Fibroblast of mammary gland (primary cell): ENCODE results near the gene PTRH2.

Source experiments
- DNase-seq: peaks from one replicate; pipeline ENCODE4 v3.0.0-alpha.2; 2010; ENCODE audit warnings: low read depth
- H3K4me3 ChIP-seq: 2 replicates; pipeline ENCODE4 v1.5.1; 2011; ENCODE audit warnings: low read depth, mild to moderate bottlenecking, low read length, moderate library complexity; ENCODE audit not compliant: control insufficient read depth
- TF ChIP-seq, protein P1 (sequence below): conservative IDR thresholded peaks from 2 replicates; pipeline ENCODE4 v1.5.1; 2011; ENCODE audit warnings: low read depth, low read length, inconsistent platforms; ENCODE audit not compliant: control insufficient read depth, insufficient read depth

The PTRH2 gene

DNA sequence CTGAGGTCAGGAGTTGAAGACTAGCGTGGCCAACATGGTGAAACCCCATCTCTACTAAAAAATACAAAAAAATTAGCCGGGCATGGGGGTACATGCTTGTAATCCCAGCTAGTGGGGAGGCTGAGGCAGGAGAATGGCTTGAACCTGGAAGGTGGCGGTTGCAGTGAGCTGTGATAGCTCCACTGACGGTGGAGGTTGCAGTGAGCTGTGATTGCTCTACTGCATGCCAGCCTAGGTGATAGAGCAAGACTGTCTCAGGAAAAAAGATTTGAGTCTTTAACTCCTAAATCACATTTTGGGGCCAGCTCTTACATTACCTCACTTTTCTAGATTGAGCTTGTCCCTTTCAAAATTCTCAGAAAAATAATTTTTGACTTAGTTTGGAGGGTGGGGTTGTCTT, 15.4 kb upstream of the PTRH2 start:
- no peak overlapping the region for H3K4me3 ChIP-seq
- TF ChIP-seq, protein P1, sequence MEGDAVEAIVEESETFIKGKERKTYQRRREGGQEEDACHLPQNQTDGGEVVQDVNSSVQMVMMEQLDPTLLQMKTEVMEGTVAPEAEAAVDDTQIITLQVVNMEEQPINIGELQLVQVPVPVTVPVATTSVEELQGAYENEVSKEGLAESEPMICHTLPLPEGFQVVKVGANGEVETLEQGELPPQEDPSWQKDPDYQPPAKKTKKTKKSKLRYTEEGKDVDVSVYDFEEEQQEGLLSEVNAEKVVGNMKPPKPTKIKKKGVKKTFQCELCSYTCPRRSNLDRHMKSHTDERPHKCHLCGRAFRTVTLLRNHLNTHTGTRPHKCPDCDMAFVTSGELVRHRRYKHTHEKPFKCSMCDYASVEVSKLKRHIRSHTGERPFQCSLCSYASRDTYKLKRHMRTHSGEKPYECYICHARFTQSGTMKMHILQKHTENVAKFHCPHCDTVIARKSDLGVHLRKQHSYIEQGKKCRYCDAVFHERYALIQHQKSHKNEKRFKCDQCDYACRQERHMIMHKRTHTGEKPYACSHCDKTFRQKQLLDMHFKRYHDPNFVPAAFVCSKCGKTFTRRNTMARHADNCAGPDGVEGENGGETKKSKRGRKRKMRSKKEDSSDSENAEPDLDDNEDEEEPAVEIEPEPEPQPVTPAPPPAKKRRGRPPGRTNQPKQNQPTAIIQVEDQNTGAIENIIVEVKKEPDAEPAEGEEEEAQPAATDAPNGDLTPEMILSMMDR: no peak
- no peak for DNase-seq

DNA sequence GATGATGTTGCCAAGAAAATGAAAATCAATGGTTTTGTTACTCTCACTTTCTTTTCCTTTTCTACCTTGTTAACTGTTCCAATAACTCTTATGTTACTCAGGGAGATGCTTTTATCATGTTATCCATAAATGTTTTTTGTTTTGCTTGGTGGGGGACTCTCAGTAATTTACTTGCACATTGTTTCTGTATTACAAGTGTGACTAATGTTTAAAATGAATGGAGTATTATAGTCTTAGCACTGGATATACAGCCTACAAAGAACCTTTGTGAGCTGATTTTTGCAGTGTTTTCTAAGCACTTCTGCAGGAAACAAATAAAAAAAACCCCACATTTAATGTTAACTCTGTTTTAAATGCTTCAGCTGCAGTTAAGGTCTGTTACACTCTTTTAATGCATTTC, 12.3 kb upstream of the PTRH2 start:
- TF ChIP-seq, protein P1: no peak
- no peak overlapping the region for H3K4me3 ChIP-seq
- no peak for DNase-seq

DNA sequence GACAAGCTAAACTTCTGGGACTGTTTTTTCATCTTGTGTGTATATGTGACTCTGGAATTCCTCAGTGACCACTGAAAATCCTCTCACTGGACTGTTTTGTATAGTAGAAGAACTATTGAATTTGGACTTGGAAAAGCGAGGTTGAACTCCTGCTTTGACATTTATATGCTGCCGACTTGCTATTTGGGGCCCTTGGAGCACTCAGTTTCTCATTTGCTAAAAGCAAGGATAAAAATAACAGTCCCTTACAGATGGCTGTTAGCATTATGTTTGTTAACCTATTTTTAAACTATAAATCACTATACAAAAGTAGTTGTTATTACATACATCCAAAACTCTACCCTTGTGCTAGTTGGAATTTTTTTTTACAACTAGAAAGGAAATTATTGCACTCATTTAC, 9.2 kb upstream of the PTRH2 start:
- no peak overlapping the region for H3K4me3 ChIP-seq
- TF ChIP-seq, protein P1: no peak
- no peak for DNase-seq

DNA sequence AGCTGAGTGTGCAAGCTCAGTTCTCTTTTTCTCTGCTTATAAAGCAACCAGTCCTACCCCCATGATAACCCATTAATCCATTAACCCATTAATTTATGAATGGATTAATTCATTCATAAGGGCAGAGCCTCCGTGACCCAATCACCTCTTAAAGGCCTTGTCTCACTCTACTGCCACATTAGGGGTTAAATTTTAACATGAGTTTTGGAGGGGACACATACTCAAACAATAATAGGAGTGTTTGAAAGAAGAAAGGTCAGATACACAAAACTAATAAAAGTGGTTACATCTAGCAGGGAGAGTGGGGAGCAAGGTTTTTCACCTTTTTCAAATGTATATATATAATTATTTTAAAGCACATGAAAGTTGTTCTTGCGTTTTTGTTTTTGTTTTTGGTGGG, 7.0 kb upstream of the PTRH2 start:
- DNase-seq: no peak
- TF ChIP-seq, protein P1: no peak
- H3K4me3 ChIP-seq: no peak overlapping the region

DNA sequence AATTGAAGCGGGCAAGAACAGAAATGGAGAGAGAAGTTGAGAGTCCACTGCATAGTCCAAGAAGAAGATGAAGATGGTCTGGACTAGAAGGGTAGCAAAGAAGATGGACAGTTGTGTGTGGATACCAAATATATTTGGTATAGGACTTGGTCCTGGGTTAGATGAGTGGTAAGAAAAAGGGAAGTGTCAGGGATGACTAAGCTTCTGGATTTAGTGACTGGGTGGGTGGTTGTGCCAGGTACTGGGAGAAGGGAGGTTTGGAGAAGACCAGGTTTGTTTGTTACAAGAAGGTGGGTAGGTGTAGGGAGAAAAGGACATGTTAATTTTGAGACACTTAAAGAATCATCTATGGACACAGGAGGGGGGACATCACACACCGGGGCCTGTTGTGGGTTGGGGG, 5.6 kb upstream of the PTRH2 start:
- no peak overlapping the region for H3K4me3 ChIP-seq
- TF ChIP-seq, protein P1: no peak
- DNase-seq: no peak

DNA sequence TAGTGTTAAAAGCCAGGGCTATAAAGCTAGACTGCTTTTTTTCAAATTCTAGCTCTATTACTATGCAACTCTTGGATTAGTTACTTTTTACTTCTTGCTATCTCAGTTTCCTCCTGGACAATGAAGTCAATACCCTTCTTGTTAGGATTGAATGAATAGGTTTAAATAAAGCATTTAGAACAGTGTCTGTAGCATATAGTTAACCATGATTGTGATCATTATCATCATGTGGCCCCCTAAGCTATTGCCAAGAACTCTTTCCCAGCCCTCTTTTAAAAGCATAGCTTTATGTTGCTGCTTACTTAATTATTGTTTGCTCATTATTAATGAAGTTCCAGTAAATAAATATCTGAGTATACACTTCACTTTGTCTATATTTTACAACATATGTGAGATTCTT, 4.7 kb upstream of the PTRH2 start:
- no peak for DNase-seq
- TF ChIP-seq, protein P1: no peak
- no peak overlapping the region for H3K4me3 ChIP-seq

DNA sequence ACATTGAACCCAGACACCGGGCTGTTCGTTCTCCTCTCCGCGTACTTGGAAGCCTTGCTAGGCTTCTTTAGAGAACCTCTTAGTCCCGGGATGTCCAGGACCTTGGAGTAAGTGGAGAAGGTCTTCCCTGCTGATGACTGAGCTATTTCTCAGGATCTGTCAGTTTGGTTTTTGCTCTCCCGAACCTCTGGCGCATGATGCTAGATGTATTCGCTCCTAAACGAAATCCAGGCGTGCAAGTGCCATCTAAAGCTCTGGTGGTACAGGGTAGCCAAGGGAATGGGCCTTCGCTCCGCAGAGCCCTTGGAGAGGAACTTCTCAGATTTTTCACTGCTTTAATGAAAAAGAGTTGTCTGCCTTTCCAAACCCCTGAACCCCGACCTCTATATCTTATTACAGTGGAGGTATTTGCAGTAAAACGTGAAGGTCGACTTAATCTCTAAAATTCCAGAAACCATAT, 771 bp upstream of the PTRH2 start:
- TF ChIP-seq, protein P1: no peak
- peak overlapping the region; percentile 99 for H3K4me3 ChIP-seq
- DNase-seq: no peak
